Measurements from ENCODE around the gene GGNBP2.

GGNBP2 gene

DNA sequence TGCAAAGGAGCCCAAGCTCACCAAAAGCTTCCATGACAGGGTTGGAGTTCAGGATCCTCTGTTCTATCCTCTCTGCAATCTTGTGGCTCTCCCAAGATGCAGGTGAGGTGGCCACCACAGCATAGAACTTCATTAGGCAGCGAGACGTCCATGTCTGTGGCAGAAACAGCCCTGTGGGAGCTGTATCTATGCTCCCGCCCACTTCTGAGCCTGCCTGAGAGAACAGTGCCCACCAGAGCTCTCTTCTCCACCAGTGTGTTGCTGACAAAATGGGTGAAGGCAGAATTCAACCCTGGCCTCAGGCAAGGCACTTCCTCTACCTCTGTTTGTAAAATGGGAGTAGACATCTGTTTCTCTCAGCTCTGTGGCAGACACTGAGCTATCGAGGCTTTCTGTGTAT is 28.9 kb upstream of the GGNBP2 start:
- DNase-seq = no peak

GRCh38 chr17:36523113-36523512 is 21.6 kb upstream of the GGNBP2 start:
- peak; percentile 4 for DNase-seq

GRCh38 chr17:36524428-36524876 is 20.3 kb upstream of the GGNBP2 start:
- DNase-seq = no peak

DNA sequence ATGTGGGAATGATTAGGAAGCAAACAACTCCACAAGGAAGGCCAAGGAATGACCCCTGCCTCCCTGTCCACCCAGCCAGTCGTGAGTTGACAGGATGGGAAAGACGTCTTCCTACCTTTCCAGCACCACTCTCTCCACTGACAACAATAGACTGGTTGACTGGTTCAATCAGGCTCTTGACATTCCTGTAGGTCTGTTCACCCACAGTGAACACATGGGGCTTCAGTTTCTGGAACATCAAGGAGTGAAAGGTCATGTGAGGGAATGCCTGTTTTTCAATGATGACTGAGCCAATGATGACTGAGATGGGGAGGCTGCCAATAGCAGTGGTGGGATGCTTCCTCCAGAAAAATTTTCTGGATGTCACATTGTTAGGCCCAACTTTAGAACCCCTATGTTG is 19.6 kb upstream of the GGNBP2 start:
- no peak for DNase-seq

- no peak for DNase-seq
Measured at GRCh38 chr17:36525888-36526287, 18.8 kb upstream of the GGNBP2 start.

- peak; percentile 56 for DNase-seq
Measured at GRCh38 chr17:36527621-36528250, 17.0 kb upstream of the GGNBP2 start.

- no peak for DNase-seq
Measured at GRCh38 chr17:36529121-36529520, 15.6 kb upstream of the GGNBP2 start.

DNA sequence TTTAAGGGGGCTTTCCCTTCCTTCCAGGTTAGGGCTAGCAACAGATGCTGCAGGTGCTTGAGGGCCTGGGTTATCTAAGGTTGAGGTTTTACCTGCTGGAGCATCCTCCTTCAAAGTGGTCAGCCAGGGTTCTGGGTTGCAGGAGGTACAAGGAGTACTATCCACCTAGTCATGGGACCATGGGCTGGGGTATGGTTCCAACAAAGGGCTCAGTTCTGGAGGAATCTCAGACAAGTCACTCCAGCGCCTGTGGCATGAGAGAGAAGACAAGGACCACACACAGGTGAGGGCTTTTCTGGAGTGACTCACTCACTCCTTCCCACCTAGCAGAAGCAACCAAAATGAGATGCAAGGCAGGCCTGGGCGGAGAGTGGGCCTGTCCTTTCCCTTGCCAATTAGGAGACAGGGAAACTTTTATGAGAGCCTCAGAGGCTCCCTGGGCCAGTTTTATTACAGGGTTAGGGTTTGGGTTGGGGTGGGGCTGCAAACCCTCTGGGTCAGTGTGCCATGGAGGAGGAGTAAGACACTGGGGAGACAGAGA is 12.2 kb upstream of the GGNBP2 start:
- no peak for DNase-seq

DNA sequence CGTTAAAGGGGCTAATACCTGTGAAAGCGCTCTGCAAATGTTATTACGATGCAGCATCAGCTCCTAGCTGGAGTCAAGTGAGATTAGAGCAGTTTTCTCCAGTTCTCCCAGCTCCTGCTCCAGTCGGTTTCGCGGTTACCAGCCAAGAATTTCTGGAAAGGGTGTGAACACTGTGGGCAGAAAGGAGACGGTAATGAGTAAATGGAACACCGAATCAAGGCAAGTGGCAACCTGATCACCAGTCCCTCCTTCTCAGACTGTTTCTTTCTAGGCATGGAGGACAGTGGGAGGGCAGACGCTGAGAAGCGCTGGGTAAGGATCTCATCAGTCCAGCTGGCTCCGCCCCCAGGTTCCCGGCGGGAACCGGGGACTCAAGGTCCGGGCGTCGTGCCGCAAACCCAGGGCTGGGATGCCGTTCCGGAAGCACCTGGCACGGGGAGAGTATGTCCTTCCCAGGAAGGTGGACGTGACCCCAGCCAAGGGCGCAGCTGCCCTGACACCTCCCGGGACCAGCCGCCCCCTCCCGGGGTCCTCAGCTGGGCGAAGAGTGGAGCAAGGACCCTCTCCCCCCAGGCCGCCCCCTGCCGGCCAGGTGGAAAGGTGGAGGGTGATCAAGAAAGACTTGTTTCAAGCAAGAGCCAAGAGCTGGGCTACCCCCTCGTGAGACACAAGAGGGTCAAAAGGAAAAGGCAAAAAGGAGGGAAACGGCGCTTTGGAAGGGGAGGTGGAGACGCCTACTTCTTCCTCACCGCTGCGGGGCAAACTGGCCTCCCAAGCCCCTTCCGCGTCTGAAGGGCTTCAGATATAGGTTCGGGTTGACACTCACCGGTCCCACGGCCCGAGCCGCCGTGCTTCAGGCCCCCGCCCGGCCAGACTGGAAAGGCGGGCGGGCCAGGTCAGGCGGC is 10.5 kb upstream of the GGNBP2 start:
- DNase-seq = peak; percentile 74

GRCh38 chr17:36534840-36535668 is 9.7 kb upstream of the GGNBP2 start, which contains the start of the genes MYO19 and PIGW:
TSS of gene MYO19 (minus strand) at chr17:36534868. CDS start at chr17:36532538, 2,330 bp downstream.
TSS of gene PIGW (plus strand) at chr17:36534987. CDS start at chr17:36537102, 2,115 bp downstream.
- peak; percentile 92 for DNase-seq

DNA sequence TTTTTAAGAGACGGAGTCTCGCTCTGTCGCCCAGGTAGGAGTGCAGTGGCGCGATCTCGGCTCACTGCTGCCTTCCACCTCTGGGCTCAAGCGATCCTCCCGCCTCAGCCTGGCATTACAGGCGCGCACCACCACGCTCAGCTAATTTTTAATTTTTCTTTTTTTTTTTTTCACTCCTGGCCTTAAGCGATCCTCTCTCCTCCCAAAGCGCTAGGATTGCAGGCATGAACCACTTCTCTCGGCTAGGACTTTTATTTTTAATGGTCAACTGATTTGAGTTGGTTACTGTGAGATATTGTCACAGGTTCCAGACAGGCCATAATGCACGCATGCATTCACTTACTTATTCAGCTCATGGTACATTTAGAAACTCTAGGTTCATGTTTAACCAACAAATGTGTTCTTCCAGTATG is 9.0 kb upstream of the GGNBP2 start:
- no peak for DNase-seq

GRCh38 chr17:36540696-36541095 is 4.0 kb upstream of the GGNBP2 start:
- no peak for DNase-seq

GRCh38 chr17:36542755-36543154 is 2.0 kb upstream of the GGNBP2 start:
- no peak for DNase-seq

DNA sequence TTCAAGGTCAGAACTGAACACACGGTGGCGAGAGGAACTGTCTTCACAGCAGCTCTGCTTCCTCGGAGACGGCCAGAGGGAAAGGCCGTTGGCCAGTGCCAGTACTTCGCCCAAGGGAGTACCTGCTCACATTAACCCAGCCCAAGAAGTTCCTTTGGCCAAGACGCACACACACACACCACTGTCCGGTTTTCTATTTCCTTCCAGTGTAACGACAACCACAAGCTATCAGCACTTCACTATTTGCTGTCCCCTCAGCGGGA is 744 bp upstream of the GGNBP2 start:
- no peak for DNase-seq

GRCh38 chr17:36545077-36545464 is 352 bp downstream of the GGNBP2 start:
- no peak for DNase-seq

- peak; percentile 96 for DNase-seq
Measured at GRCh38 chr17:36545465-36546417, 1.0 kb downstream of the GGNBP2 start.

GRCh38 chr17:36546418-36547093 is 1.8 kb downstream of the GGNBP2 start:
- no peak for DNase-seq

DNA sequence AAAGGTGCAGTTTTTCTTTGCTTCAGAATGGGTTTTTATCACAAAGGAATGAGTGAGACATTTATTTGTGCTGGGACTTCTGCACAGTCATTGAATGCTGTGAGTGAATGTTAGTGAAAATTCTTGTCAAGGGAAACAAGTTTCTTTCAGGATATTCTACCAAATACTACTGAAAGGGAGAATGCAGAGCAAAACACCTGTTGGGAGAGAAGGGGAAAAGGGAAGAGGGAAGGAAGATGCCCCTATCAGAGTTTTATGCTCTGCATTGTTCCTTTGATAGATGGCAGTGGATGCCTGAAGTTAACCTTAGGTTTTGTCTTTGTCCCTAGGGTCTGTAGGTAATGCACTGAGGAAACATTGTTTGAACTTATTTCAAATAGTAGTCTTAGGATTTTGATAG is 3.1 kb downstream of the GGNBP2 start:
- no peak for DNase-seq

GRCh38 chr17:36550491-36551417 is 6.0 kb downstream of the GGNBP2 start:
- no peak for DNase-seq

DNA sequence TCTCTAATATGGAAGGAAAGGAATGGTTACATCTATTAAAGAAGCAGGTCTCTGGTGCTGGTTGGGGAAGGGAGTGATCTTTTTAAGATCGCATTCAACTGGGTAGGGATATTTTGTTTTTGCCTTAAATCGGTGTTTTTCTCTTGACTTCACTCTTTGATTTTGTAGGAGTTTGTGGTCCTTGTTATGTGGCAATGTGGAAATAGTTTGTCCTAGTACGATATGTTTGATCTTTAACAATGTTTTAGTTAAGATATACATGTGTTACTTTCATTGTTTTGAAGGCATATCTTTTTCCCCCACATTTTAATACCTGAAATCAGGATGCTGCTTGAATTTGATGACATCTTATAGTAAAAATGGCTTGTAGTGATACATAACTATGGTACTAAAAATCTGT is 8.7 kb downstream of the GGNBP2 start:
- DNase-seq = no peak
